Mesangial cell (primary cell): ENCODE measurements around the gene VSTM2B. TPM values are rescaled to one million over a fixed set of nuclear protein-coding genes. Genes with fewer than 3 reads are reported as not detected.

ENCODE experiments used
- total RNA-seq: library from RNA; depleted of rRNA; stranded (reverse); fragments of >200 nt; gene quantifications from 2 replicates; pipeline ENCODE4 v1.2.3, GENCODE V29; 2015

The VSTM2B gene
- total RNA-seq = not detected in 2 replicates

GRCh38 chr19:29525901-29526729 is at the start of gene VSTM2B:
Gene VSTM2B (plus strand): TSS chr19:29525994. CDS start chr19:29526584, 590 bp downstream.

GRCh38 chr19:29605653-29606419 is 80.0 kb downstream of the VSTM2B start, which contains the start of gene POP4:
Gene POP4 (plus strand): TSS chr19:29606283. CDS start chr19:29606319, 36 bp downstream.

Other genes with a start within 250 kb of the VSTM2B start
- 75.3 and 76.9 TPM in 2 replicates for gene POP4, start 80.3 kb downstream of the VSTM2B start, total RNA-seq
- 10.4 and 20.9 TPM in 2 replicates for gene PLEKHF1, start 139.5 kb downstream of the VSTM2B start, total RNA-seq
- gene C19orf12, start 189.3 kb downstream of the VSTM2B start, total RNA-seq = 27.7 and 30.6 TPM in 2 replicates